Activated T-cell treated with anti-CD3 and anti-CD28 coated beads, Interleukin-2, amount 50 U/mL, for 72 hours (primary cell): ENCODE results near the gene HMCN1. TPM values are rescaled to one million over a fixed set of nuclear protein-coding genes. Genes with fewer than 3 reads are reported as not detected.
"Not testable (repeated sequence)": the region's sequence is repeated elsewhere in the genome, so short reads cannot be mapped to it uniquely, and the experiment has no call there.

Experiments
- ATAC-seq, 2 donors: fragments of 150-1000 bp; cut with Tn5 transposase; replicated peaks in 1 of 2; 2 replicates each; pipeline ENCODE4 v1.10.0; 2021; ENCODE audit warnings: moderate library complexity in 2 of 2, mild to moderate bottlenecking in 1 of 2
- DNase-seq, 2 donors: peaks; one replicate each; pipeline ENCODE4 v3.0.0; 2021 to 2022; ENCODE audit warnings: mixed read lengths in 1 of 2
- H3K27ac Mint-ChIP-seq: one replicate; pipeline ENCODE4 v1.8.0; 2022; ENCODE audit warnings: mild to moderate bottlenecking, moderate library complexity, mixed read lengths
- H3K27me3 Mint-ChIP-seq: one replicate; pipeline ENCODE4 v1.8.0; 2022; ENCODE audit warnings: low read depth, mixed read lengths
- H3K36me3 Mint-ChIP-seq, 2 donors: one replicate each; pipeline ENCODE4 v1.8.0; 2022; ENCODE audit warnings: mixed read lengths in 2 of 2, mild to moderate bottlenecking in 1 of 2; ENCODE audit not compliant: insufficient read depth in 2 of 2
- H3K4me1 Mint-ChIP-seq: one replicate; pipeline ENCODE4 v1.8.0; 2022; ENCODE audit warnings: low read depth, mixed read lengths
- H3K4me3 Mint-ChIP-seq, 2 donors: one replicate each; pipeline ENCODE4 v1.8.0; 2022; ENCODE audit warnings: mild to moderate bottlenecking in 2 of 2, mixed read lengths in 2 of 2, moderate library complexity in 2 of 2
- H3K9me3 Mint-ChIP-seq, 2 donors: one replicate each; pipeline ENCODE4 v1.8.0; 2022; ENCODE audit warnings: mixed read lengths in 2 of 2
- total RNA-seq, 2 donors: library from RNA; stranded (reverse); gene quantifications; one replicate each; pipeline ENCODE4 v1.2.3, GENCODE V29; 2022

HMCN1 gene
- total RNA-seq, 2 donors from 2014 or later, result 0.05 to 0.12 TPM

DNA sequence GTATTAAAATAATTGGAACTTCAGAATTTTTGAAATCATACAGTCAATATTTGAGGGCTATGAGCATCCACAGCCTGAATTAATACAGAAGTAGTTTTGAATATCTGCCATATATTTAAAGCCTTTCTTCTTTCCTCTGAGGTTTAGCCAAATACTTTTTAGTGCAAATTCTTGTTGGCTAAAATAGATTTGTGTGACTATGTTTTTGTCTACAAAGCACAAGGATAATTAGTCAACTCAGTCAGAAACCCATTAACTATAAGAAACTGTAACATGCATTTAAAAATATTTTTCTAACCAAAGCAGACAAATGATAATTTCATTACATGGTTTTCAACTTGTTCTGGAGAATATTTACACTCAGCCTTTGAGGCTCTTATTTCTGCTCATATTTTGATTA is 408.7 kb downstream of the HMCN1 start:
- no peak overlapping the region for H3K4me3 Mint-ChIP-seq
- DNase-seq, result no peak
- no peaks in the 10 kb centered on the region for H3K27me3 Mint-ChIP-seq
- no peaks in the 10 kb centered on the region for H3K36me3 Mint-ChIP-seq
- no peak overlapping the region for H3K27ac Mint-ChIP-seq
- H3K4me1 Mint-ChIP-seq, result no peaks in the 10 kb centered on the region
- no peaks in the 10 kb centered on the region for H3K9me3 Mint-ChIP-seq
- ATAC-seq, result no peak

DNA sequence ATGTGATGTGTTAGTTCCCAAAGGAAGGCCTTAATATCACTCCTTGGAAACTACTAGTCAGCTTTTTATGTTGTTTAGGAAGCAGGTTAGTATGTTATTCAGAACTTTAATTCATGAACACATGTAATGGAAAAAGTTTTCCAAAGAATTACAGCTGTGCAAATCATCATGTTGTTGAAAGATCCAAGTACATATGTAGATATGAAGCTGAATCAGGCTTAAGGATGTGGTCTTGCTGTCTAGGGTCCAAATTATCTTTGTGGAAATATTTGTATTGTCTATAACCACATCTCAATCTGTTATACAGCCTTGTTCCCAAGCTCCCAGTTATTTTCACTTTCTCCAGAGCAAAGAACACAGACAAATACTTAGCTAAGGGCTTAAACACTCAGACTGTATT is 409.3 kb downstream of the HMCN1 start:
- no peak for DNase-seq
- Mint-ChIP-seq H3K4me3 (no peak overlapping the region), H3K27ac (no peak overlapping the region), H3K4me1 (no peaks in the 10 kb centered on the region), H3K36me3 (no peaks in the 10 kb centered on the region), H3K9me3 (no peaks in the 10 kb centered on the region), H3K27me3 (no peaks in the 10 kb centered on the region)
- ATAC-seq, result no peak

DNA sequence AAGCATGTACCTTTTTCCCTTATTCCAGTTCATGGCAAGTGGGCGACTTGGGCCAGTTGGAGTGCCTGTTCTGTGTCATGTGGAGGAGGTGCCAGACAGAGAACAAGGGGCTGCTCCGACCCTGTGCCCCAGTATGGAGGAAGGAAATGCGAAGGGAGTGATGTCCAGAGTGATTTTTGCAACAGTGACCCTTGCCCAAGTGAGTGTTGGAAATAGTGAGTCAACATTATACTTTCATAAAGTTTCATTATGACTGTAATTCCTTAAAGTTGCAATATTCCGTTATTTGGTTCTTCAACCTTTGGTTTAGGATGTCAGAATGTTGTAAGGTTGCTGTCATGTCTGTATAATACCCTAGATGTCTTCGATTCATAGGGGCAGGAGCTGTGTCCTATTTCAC is 410.3 kb downstream of the HMCN1 start:
- no peak overlapping the region for H3K27ac Mint-ChIP-seq
- ATAC-seq, result no peak
- no peak overlapping the region for H3K4me3 Mint-ChIP-seq

DNA sequence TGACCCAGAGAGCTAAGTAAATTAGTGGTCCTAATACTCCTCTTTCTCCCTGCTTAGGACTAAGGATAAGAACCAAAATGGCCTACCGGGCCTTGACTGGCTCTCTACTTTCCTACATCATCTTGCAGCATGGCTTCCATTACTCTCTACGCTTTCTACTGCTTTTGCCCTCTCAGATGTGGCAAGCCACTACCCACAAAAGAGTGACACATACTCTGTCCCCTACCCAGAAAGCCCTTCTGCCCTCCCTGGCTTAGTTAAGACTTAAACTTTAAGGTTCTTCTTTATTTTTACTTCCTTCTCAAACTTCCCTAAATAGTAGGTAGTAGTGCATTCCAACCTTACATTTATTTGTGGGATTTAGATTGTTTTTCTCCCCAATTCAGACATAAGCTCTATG is 412.8 kb downstream of the HMCN1 start:
- Mint-ChIP-seq H3K27ac (no peak overlapping the region), H3K9me3 (no peaks in the 10 kb centered on the region), H3K4me1 (no peaks in the 10 kb centered on the region), H3K4me3 (no peak overlapping the region), H3K27me3 (no peaks in the 10 kb centered on the region), H3K36me3 (no peaks in the 10 kb centered on the region)
- peak in 1 of 2 donors; percentile 2 for DNase-seq
- ATAC-seq, result peak in 1 of 2 donors; percentile 59

More for the DNA sequence above, 410.3 kb downstream of the HMCN1 start:
- H3K27me3 Mint-ChIP-seq, result no peaks in the 10 kb centered on the region
- no peaks in the 10 kb centered on the region for H3K36me3 Mint-ChIP-seq
- no peak for DNase-seq
- H3K9me3 Mint-ChIP-seq, result no peaks in the 10 kb centered on the region
- no peaks in the 10 kb centered on the region for H3K4me1 Mint-ChIP-seq

DNA sequence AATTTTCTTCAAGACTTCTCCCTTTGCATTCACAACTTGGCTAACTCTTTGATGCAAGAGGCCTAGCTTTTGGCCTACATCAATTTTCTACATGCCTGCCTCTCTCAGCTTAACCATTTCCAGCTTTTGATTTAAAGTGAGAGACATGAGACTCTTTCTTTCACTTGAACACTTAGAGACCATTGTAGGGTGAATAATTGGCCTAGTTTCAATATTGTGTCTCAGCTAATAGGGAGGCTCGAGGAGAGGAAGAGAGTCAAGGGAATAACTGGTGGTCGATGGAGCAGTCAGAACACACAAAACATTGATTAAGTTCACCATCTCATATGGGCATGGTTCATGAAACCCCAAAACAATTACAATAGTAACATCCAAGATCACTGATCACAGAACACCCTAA is 415.4 kb downstream of the HMCN1 start:
- no peak overlapping the region for H3K27ac Mint-ChIP-seq
- no peaks in the 10 kb centered on the region for H3K36me3 Mint-ChIP-seq
- no peaks in the 10 kb centered on the region for H3K9me3 Mint-ChIP-seq
- DNase-seq (no peak), ATAC-seq (no peak)
- no peaks in the 10 kb centered on the region for H3K27me3 Mint-ChIP-seq
- H3K4me1 Mint-ChIP-seq, result no peaks in the 10 kb centered on the region
- H3K4me3 Mint-ChIP-seq, result no peak overlapping the region

DNA sequence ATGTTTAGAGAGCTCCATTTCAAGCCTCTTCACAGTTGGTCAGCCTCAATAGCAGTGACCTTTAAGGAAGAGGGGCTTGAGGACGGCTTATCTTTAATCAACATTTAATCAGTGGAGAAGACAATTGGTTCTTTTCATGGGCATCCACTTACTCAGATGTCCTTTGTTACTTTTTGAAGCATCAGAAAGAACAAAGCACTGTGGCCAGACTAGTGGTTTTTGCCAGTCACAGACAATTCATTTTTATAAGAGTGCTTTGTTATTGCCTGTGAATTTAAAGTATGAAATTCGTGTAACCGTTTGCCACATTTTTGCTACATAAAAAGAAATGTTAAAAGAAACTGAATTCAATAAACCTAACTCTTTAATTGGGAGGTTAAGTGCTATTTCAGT is 418.0 kb downstream of the HMCN1 start:
- Mint-ChIP-seq H3K4me3 (no peak overlapping the region), H3K27ac (no peak overlapping the region), H3K4me1 (no peaks in the 10 kb centered on the region), H3K36me3 (no peaks in the 10 kb centered on the region), H3K27me3 (peaks cover 8% of the 10 kb centered on the region), H3K9me3 (no peaks in the 10 kb centered on the region)
- no peak for DNase-seq
- ATAC-seq, result no peak

DNA sequence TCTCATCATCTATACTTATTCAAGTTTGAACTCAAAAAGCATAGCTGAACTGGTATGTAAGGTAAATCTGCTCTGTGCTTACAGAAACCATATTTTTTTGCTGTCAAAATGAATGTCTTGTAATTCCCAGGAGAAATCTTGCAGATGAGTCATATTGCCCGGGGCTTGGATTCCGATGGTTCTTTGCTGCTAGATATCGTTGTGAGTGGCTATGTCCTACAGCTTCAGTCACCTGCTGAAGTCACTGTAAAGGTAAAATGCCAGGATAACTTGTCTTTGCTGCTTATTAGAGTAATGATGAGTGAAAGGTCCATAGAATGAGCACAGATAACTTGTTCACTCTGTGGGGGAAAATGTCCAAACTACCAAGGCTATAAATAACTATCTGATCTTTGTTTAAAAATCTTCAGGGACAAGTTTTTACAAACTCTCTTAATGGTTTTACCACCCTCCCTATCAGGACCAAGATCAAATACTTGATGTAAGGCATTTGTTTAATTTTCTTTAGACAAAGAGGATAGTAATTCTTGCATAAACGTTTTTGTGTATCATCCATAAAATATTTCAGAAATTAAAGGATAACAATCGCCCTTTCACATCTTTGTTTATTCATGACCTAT is 418.5 kb downstream of the HMCN1 start:
- DNase-seq (no peak), ATAC-seq (no peak)

DNA sequence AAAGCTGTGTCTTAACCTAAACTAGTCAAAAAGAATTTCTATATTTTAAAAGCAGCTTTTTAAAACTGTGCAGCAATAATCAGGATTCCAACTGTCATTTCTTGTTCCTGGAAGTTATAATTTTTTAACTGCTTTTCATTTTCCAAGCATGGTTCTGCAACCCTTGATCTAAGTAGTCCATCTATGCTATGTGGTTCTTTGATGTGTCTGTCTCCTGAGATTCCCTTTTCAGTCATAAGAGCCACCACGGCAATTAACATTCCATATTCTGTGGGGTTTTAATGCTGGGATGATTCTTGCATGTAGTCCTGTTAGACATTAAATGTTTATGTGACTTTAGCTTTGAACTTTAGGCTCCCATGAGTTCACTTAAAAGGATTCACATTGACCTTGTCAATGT is 420.5 kb downstream of the HMCN1 start:
- no peaks in the 10 kb centered on the region for H3K9me3 Mint-ChIP-seq
- H3K4me3 Mint-ChIP-seq, result no peak overlapping the region
- H3K27me3 Mint-ChIP-seq, result peaks cover 8% of the 10 kb centered on the region
- H3K27ac Mint-ChIP-seq, result no peak overlapping the region
- no peaks in the 10 kb centered on the region for H3K36me3 Mint-ChIP-seq
- no peak for DNase-seq
- no peak for ATAC-seq
- H3K4me1 Mint-ChIP-seq, result no peaks in the 10 kb centered on the region

More for the DNA sequence above, 418.5 kb downstream of the HMCN1 start:
- Mint-ChIP-seq H3K9me3 (no peaks in the 10 kb centered on the region), H3K27ac (no peak overlapping the region), H3K27me3 (peaks cover 8% of the 10 kb centered on the region), H3K36me3 (no peaks in the 10 kb centered on the region), H3K4me1 (no peaks in the 10 kb centered on the region), H3K4me3 (no peak overlapping the region)

DNA sequence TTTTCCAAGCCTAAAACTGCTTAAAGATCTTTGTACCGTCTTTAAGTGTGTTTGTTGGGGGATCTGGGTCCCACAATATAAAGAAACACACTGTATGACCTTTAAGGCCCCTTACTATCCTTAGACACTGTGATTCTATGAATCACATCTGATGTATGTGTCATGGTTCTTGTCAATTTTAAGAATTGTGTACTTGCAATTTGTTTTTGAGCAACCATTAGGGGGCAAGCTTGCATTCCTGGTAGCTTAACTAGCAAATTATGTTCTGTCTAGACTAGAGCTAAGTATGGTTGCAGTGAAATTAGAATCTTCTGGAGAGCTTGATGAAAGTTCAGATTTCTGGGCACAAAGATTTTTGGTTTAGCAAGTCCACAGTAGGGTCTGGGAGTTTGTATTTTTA is 421.4 kb downstream of the HMCN1 start:
- Mint-ChIP-seq H3K9me3 (peaks cover 0 to 2% of the 10 kb centered on the region in 2 donors), H3K27ac (no peak overlapping the region), H3K36me3 (no peaks in the 10 kb centered on the region), H3K4me3 (no peak overlapping the region), H3K4me1 (no peaks in the 10 kb centered on the region), H3K27me3 (peaks cover 8% of the 10 kb centered on the region)
- ATAC-seq, result peak; percentile 74 to 75
- DNase-seq, result no peak

DNA sequence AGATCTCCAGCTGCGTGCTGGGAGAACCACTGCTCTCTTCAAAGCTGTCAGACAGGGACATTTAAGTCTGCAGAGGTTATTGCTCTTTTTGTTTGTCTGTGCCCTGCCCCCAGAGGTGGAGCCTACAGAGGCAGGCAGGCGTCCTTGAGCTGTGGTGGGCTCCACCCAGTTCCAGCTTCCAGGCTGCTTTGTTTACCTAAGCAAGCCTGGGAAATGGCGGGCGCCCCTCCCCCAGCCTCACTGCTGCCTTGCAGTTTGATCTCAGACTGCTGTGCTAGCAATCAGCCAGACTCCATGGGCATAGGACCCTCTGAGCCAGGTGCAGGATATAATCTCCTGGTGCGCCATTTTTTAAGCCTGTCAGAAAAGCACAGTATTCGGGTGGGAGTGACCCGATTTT is 428.7 kb downstream of the HMCN1 start:
- not testable (repeated sequence) for H3K4me3 Mint-ChIP-seq, DNase-seq, H3K36me3 Mint-ChIP-seq, H3K4me1 Mint-ChIP-seq, H3K27ac Mint-ChIP-seq, H3K9me3 Mint-ChIP-seq, ATAC-seq
- peaks cover 23% of the 10 kb centered on the region for H3K27me3 Mint-ChIP-seq

DNA sequence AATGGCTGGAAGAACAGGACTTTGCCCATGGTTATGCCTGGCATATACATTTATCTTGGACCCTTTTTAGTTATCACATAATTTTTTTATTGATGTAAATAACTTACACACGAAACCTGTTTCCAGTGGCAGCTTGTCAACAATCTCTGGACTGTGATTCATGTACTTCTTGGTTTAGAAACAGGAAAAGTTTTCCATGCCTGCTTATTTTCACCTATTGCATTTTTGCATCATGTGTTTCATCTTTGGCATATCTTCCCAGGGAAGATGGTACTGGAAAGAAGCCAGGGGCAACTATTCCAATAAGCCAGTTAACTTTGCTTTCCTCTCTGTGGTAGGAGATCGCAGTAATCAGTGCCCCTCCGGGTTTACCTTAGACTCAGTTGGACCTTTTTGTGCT is 430.6 kb downstream of the HMCN1 start:
- no peak overlapping the region for H3K4me3 Mint-ChIP-seq
- peaks cover 0 to 2% of the 10 kb centered on the region in 2 donors for H3K36me3 Mint-ChIP-seq
- ATAC-seq (no peak), DNase-seq (no peak)
- H3K9me3 Mint-ChIP-seq, result peaks cover 2 to 3% of the 10 kb centered on the region in 2 donors
- H3K27me3 Mint-ChIP-seq, result peaks cover 38% of the 10 kb centered on the region
- no peak overlapping the region for H3K27ac Mint-ChIP-seq
- H3K4me1 Mint-ChIP-seq, result no peaks in the 10 kb centered on the region

DNA sequence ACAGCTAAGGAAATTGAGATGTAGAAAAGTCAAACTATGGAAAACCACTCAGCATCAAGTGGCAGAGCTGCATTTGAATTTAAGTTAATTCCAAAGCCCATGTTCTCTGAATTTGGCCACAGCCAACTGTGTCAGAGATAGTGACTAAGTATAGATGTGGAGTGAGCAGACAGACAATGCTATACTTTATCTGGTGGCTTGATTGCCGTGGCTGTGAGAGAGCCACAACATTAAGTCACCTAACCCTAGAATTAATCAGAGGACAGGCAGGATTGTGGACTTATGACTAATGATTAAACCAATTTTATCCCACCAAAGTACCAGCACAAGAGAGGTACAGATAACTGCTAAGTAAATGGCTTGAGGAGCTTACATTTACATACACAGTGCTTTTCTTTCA is 431.1 kb downstream of the HMCN1 start:
- H3K27me3 Mint-ChIP-seq, result peaks cover 43% of the 10 kb centered on the region
- peaks cover 0 to 2% of the 10 kb centered on the region in 2 donors for H3K36me3 Mint-ChIP-seq
- H3K27ac Mint-ChIP-seq, result no peak overlapping the region
- DNase-seq, result no peak
- ATAC-seq, result no peak
- H3K4me1 Mint-ChIP-seq, result no peaks in the 10 kb centered on the region
- peaks cover 2 to 3% of the 10 kb centered on the region in 2 donors for H3K9me3 Mint-ChIP-seq
- no peak overlapping the region for H3K4me3 Mint-ChIP-seq

DNA sequence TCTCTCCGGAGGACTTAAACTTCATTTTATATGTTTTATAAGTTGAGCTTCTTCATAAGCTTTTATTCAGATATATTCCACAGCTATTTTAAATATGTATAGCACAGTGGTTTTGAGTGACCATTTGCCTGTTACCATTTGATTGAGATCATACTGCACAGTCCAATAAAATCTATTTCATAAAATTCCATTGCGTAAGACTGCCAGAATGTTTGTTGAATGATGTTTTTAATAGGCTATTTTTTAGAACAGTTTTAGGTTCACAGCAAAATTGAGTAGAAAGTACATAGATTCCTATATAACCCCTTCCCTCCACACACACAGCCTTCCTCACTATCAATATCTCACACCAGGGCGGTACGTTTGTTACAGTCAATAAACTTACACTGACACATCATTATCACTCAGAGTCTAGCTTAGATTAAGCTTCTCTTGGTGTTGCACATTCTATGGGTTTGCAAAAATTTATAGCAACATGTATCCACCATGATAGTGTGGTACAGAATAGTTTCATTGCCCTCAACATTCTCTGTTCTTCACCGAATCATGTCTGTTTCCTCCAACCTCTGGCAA is 433.0 kb downstream of the HMCN1 start:
- H3K9me3 Mint-ChIP-seq, result no peaks in the 10 kb centered on the region

DNA sequence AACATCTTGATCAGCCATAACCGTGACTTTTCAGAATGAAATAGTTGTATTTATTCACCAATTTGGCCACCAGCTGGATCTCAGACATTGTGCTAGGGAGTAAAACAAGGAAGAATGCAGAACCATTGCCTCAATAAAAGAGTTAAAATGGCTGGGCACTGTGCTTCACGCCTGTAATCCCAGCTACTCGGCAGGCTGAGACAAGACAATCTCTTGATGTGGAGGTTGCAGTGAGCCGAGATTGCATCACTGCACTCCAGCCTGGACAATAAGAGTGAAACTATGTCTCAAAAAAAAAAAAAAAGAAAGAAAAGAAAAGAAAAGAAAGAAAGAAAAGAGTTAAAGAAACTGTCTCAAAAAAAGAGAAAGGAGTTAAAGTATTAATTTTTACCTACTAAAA is 441.4 kb downstream of the HMCN1 start:
- no peaks in the 10 kb centered on the region for H3K9me3 Mint-ChIP-seq
- H3K4me1 Mint-ChIP-seq, result no peaks in the 10 kb centered on the region
- H3K36me3 Mint-ChIP-seq, result no peaks in the 10 kb centered on the region
- H3K27ac Mint-ChIP-seq, result no peak overlapping the region
- no peak for ATAC-seq
- no peak for DNase-seq
- peaks cover 32% of the 10 kb centered on the region for H3K27me3 Mint-ChIP-seq
- no peak overlapping the region for H3K4me3 Mint-ChIP-seq

More for the DNA sequence above, 433.0 kb downstream of the HMCN1 start:
- DNase-seq (no peak), ATAC-seq (no peak)
- Mint-ChIP-seq H3K36me3 (peaks cover 0 to 2% of the 10 kb centered on the region in 2 donors), H3K4me1 (no peaks in the 10 kb centered on the region), H3K27ac (no peak overlapping the region), H3K4me3 (no peak overlapping the region), H3K27me3 (peaks cover 44% of the 10 kb centered on the region)
